ENCODE data around the gene ZNF429.
"Not testable (repeated sequence)": the region's sequence is repeated elsewhere in the genome, so short reads cannot be mapped to it uniquely, and the experiment has no call there.

ZNF429 gene

GRCh38 chr19:21505459-21506451 lies at the start of gene ZNF429:
TSS of gene ZNF429 (plus strand) at chr19:21505602. CDS start at chr19:21505772, 170 bp downstream.
- peak; percentile 45 to 97 (median 86) for DNase-seq

GRCh38 chr19:21460686-21461085 lies 44.7 kb upstream of the ZNF429 start:
- no peak for DNase-seq

GRCh38 chr19:21462540-21462939 lies 42.9 kb upstream of the ZNF429 start:
- DNase-seq: no peak

- DNase-seq: peak in 34 of 56 donors; percentile 4 to 78 (median 42)
These were observed 41.8 kb upstream of the ZNF429 start for GRCh38 chr19:21463449-21464105.

- DNase-seq: no peak
These were observed 38.8 kb upstream of the ZNF429 start for GRCh38 chr19:21466627-21467026.

- no peak for DNase-seq
These were observed 36.6 kb upstream of the ZNF429 start for GRCh38 chr19:21468791-21469190.

- no peak for DNase-seq
These were observed 32.9 kb upstream of the ZNF429 start for GRCh38 chr19:21472507-21472906.

- DNase-seq: peak in 54 of 56 donors; percentile 9 to 89 (median 66)
These were observed 30.7 kb upstream of the ZNF429 start for GRCh38 chr19:21474671-21475181.

- DNase-seq: peak in 1 of 56 donors; percentile 5
These were observed 23.0 kb upstream of the ZNF429 start for GRCh38 chr19:21482361-21482760.

- peak in 23 of 56 donors; percentile 2 to 32 (median 5) for DNase-seq
These were observed 22.5 kb upstream of the ZNF429 start for GRCh38 chr19:21482863-21483276.

GRCh38 chr19:21483589-21484170 lies 21.7 kb upstream of the ZNF429 start:
- DNase-seq: peak in 9 of 56 donors; percentile 0 to 44 (median 4)

- DNase-seq: no peak
These were observed 20.8 kb upstream of the ZNF429 start for GRCh38 chr19:21484631-21485030.

- DNase-seq: no peak
These were observed 19.5 kb upstream of the ZNF429 start for GRCh38 chr19:21485926-21486325.

- DNase-seq: no peak
These were observed 17.4 kb upstream of the ZNF429 start for GRCh38 chr19:21487969-21488368.

- DNase-seq: no peak
These were observed 14.3 kb upstream of the ZNF429 start for GRCh38 chr19:21491146-21491545.

- no peak for DNase-seq
These were observed 12.2 kb upstream of the ZNF429 start for GRCh38 chr19:21492947-21493906.

- DNase-seq: no peak
These were observed 8.5 kb upstream of the ZNF429 start for GRCh38 chr19:21496876-21497275.

GRCh38 chr19:21498651-21499050 lies 6.8 kb upstream of the ZNF429 start:
- no peak for DNase-seq

GRCh38 chr19:21508198-21508597 lies 2.8 kb downstream of the ZNF429 start:
- DNase-seq: no peak

GRCh38 chr19:21511058-21511457 lies 5.7 kb downstream of the ZNF429 start:
- not testable (repeated sequence) for DNase-seq

Measured in nucleus accumbens (tissue), 56 donors.